ENCODE results near the gene CDKN1C.

The CDKN1C gene

GRCh38 chr11:2843551-2843950, 42.0 kb downstream of the CDKN1C start:
- DNase-seq = no peak
- Histone ChIP-seq H3K27ac (ENCODE audit: low read length) (no peak overlapping the region), H3K79me2 (ENCODE audit: low read length) (no peaks in the 10 kb centered on the region), H3K27me3 (replicated peaks; ENCODE audit: insufficient read depth, low read length) (no peaks in the 10 kb centered on the region), H2AFZ (ENCODE audit: low read length) (no peak overlapping the region), H3F3A (ENCODE audit: insufficient read depth, low read length) (no peaks in the 10 kb centered on the region), H4K20me1 (ENCODE audit: insufficient read depth, low read length) (no peaks in the 10 kb centered on the region), H3K4me2 (ENCODE audit: low read depth, low read length) (no peak overlapping the region), H3K9me2 (replicated peaks; ENCODE audit: insufficient read depth, low read length) (no peaks in the 10 kb centered on the region), H3K36me3 (replicated peaks; ENCODE audit: insufficient read depth, low read length) (no peaks in the 10 kb centered on the region), H3K9me3 (replicated peaks; ENCODE audit: insufficient read depth, low read length) (no peaks in the 10 kb centered on the region), H3K4me1 (ENCODE audit: low read length) (no peaks in the 10 kb centered on the region), H3K9ac (ENCODE audit: low read length) (no peak overlapping the region), H3K4me3 (ENCODE audit: low read length) (no peak overlapping the region)
- no peak for TF ChIP-seq EZH2phosphoT487 (IDR thresholded peaks at IDR 0.05; ENCODE audit: low read length)
- TF ChIP-seq EZH2 (optimal IDR thresholded peaks at IDR 0.05; ENCODE audit: low read depth, low read length) = no peak
- no peak for TF ChIP-seq CTCF (IDR thresholded peaks at IDR 0.05; ENCODE audit: low read length)

DNA sequence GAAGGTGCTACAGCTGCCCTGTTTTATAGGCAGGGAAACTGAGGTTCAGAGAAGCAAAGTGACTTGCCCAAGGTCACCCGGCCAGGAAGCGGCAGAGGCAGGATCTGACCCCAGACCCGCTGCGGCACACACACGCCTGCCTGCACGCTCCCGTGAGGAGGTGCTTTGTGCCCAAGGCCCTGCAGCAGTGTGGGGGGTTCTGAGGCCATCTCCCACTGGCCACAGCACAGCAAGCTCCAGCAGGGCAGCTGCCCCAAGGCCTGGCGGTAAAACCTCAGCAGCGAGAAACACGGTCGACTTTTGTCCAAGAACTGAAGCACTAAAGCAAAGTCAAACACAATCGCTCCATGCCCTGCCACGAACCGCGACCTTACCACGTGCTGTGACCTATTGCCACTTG, 42.7 kb downstream of the CDKN1C start:
- Histone ChIP-seq H3K4me3 (ENCODE audit: low read length) (no peak overlapping the region), H3K4me1 (ENCODE audit: low read length) (no peaks in the 10 kb centered on the region), H3K9me3 (replicated peaks; ENCODE audit: insufficient read depth, low read length) (no peaks in the 10 kb centered on the region), H3K27ac (ENCODE audit: low read length) (no peak overlapping the region), H3K9ac (ENCODE audit: low read length) (no peak overlapping the region), H3K9me2 (replicated peaks; ENCODE audit: insufficient read depth, low read length) (no peaks in the 10 kb centered on the region), H3K27me3 (replicated peaks; ENCODE audit: insufficient read depth, low read length) (no peaks in the 10 kb centered on the region), H3K36me3 (replicated peaks; ENCODE audit: insufficient read depth, low read length) (no peaks in the 10 kb centered on the region), H4K20me1 (ENCODE audit: insufficient read depth, low read length) (no peaks in the 10 kb centered on the region), H3F3A (ENCODE audit: insufficient read depth, low read length) (no peaks in the 10 kb centered on the region), H2AFZ (ENCODE audit: low read length) (no peak overlapping the region), H3K4me2 (ENCODE audit: low read depth, low read length) (no peak overlapping the region), H3K79me2 (ENCODE audit: low read length) (no peaks in the 10 kb centered on the region)
- DNase-seq = no peak
- TF ChIP-seq EZH2 (optimal IDR thresholded peaks at IDR 0.05; ENCODE audit: low read depth, low read length) (no peak), CTCF (IDR thresholded peaks at IDR 0.05; ENCODE audit: low read length) (no peak), EZH2phosphoT487 (IDR thresholded peaks at IDR 0.05; ENCODE audit: low read length) (no peak)

GRCh38 chr11:2841411-2842190, 44.0 kb downstream of the CDKN1C start:
- H4K20me1 ChIP-seq (ENCODE audit: insufficient read depth, low read length) = no peaks in the 10 kb centered on the region
- no peaks in the 10 kb centered on the region for H3K9me2 ChIP-seq (replicated peaks; ENCODE audit: insufficient read depth, low read length)
- DNase-seq = no peak
- no peaks in the 10 kb centered on the region for H3K79me2 ChIP-seq (ENCODE audit: low read length)
- no peaks in the 10 kb centered on the region for H3K36me3 ChIP-seq (replicated peaks; ENCODE audit: insufficient read depth, low read length)
- no peaks in the 10 kb centered on the region for H3K4me1 ChIP-seq (ENCODE audit: low read length)
- H3K27me3 ChIP-seq (replicated peaks; ENCODE audit: insufficient read depth, low read length) = no peaks in the 10 kb centered on the region
- no peak overlapping the region for H2AFZ ChIP-seq (ENCODE audit: low read length)
- TF ChIP-seq EZH2phosphoT487 (IDR thresholded peaks at IDR 0.05; ENCODE audit: low read length) (no peak), EZH2 (optimal IDR thresholded peaks at IDR 0.05; ENCODE audit: low read depth, low read length) (no peak), CTCF (IDR thresholded peaks at IDR 0.05; ENCODE audit: low read length) (no peak)
- no peak overlapping the region for H3K4me2 ChIP-seq (ENCODE audit: low read depth, low read length)
- no peaks in the 10 kb centered on the region for H3K9me3 ChIP-seq (replicated peaks; ENCODE audit: insufficient read depth, low read length)
- H3K4me3 ChIP-seq (ENCODE audit: low read length) = no peak overlapping the region
- no peak overlapping the region for H3K9ac ChIP-seq (ENCODE audit: low read length)
- H3K27ac ChIP-seq (ENCODE audit: low read length) = no peak overlapping the region
- no peaks in the 10 kb centered on the region for H3F3A ChIP-seq (ENCODE audit: insufficient read depth, low read length)

All from MM.1S (cell line).